NB4 (cell line): ENCODE data around the gene DENND1A.

ENCODE experiments used
- POLR2A ChIP-seq: IDR thresholded peaks from 2 replicates; pipeline ENCODE4 v1.6.1; 2011; ENCODE audit warnings: mild to moderate bottlenecking; ENCODE audit not compliant: insufficient read length; ENCODE audit errors: extremely low read depth
- TF ChIP-seq, protein P1 (sequence below): IDR thresholded peaks from one replicate; pipeline ENCODE4 v1.5.1; 2012; ENCODE audit warnings: low read depth, low read length

DNA sequence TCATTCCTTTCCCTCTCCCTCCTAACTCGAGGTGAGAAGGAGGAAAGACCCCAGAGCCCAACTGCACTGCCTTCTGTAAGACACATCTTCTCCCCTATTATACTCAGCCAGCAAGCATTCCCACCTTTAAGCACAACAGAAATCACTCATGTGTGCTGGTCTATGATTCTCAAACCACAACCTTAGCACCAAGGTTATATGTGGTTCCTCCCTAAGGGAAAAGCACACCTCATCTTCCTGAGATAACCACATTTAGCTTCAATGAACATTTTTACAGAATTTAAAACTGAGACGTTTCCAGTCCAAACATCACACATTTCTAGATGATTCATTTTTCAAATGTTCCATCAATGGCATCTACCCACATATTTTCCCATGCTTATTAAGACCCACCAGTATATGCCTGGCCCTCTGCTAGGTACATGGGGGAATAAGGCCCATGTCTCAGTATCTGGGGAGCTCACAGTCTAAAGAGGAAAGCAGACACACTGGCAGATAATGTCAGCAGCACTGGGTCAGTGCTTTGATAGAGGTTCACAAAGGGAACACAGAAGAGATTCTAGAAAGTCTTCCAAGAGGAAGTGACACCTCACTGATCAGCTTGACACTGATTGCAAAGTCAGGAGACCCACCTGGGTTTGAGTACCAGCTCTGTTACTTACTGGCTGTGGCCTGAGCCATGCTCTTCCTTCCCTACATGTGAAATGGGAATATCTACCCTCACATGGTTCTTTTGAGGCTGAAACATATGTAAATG is 245.4 kb downstream of the DENND1A start:
- TF ChIP-seq, protein P1, sequence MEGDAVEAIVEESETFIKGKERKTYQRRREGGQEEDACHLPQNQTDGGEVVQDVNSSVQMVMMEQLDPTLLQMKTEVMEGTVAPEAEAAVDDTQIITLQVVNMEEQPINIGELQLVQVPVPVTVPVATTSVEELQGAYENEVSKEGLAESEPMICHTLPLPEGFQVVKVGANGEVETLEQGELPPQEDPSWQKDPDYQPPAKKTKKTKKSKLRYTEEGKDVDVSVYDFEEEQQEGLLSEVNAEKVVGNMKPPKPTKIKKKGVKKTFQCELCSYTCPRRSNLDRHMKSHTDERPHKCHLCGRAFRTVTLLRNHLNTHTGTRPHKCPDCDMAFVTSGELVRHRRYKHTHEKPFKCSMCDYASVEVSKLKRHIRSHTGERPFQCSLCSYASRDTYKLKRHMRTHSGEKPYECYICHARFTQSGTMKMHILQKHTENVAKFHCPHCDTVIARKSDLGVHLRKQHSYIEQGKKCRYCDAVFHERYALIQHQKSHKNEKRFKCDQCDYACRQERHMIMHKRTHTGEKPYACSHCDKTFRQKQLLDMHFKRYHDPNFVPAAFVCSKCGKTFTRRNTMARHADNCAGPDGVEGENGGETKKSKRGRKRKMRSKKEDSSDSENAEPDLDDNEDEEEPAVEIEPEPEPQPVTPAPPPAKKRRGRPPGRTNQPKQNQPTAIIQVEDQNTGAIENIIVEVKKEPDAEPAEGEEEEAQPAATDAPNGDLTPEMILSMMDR: no peak
- TF ChIP-seq POLR2A: no peak
